Left renal cortex interstitium (tissue), 4 donors: ENCODE data around the gene SLCO3A1. TPM values are rescaled to one million over a fixed set of nuclear protein-coding genes. Genes with fewer than 3 reads are reported as not detected.
"Not testable (repeated sequence)": the region's sequence is repeated elsewhere in the genome, so short reads cannot be mapped to it uniquely, and the experiment has no call there.

Source experiments
- DNase-seq, 4 donors: peaks; one replicate each; pipeline ENCODE4 v3.0.0-alpha.2; 2013; ENCODE audit warnings: low read depth in 4 of 4, low spot score in 2 of 4, missing footprints in 1 of 4
- polyA plus RNA-seq, 4 donors: library from polyadenylated mRNA; unstranded; fragments of 120-200 nt; gene quantifications; one replicate each; pipeline ENCODE4 v1.2.1, GENCODE V29; 2013; ENCODE audit not compliant: insufficient read length in 4 of 4

SLCO3A1 gene
- polyA plus RNA-seq, 4 donors = 7.8 to 14.4 (median 11.9) TPM

- DNase-seq = no peak
These were observed 102.7 kb downstream of the SLCO3A1 start for GRCh38 chr15:91956026-91956723.

GRCh38 chr15:91961357-91961756 is 107.8 kb downstream of the SLCO3A1 start:
- no peak for DNase-seq

GRCh38 chr15:91963747-91964146 is 110.2 kb downstream of the SLCO3A1 start:
- DNase-seq = not testable (repeated sequence)

- no peak for DNase-seq
These were observed 112.1 kb downstream of the SLCO3A1 start for GRCh38 chr15:91965501-91966193.

GRCh38 chr15:91966194-91966552 is 112.7 kb downstream of the SLCO3A1 start:
- no peak for DNase-seq

GRCh38 chr15:91967935-91968606 is 114.6 kb downstream of the SLCO3A1 start:
- no peak for DNase-seq

- DNase-seq = no peak
These were observed 115.1 kb downstream of the SLCO3A1 start for GRCh38 chr15:91968610-91969009.

- DNase-seq = no peak
These were observed 116.6 kb downstream of the SLCO3A1 start for GRCh38 chr15:91970142-91970541.

- no peak for DNase-seq
These were observed 120.0 kb downstream of the SLCO3A1 start for GRCh38 chr15:91973481-91973880.

- no peak for DNase-seq
These were observed 120.8 kb downstream of the SLCO3A1 start for GRCh38 chr15:91974321-91974720.

GRCh38 chr15:91975241-91975978 is 121.9 kb downstream of the SLCO3A1 start:
- no peak for DNase-seq

- DNase-seq = no peak
These were observed 123.5 kb downstream of the SLCO3A1 start for GRCh38 chr15:91976966-91977365.

- no peak for DNase-seq
These were observed 127.2 kb downstream of the SLCO3A1 start for GRCh38 chr15:91980502-91981267.

GRCh38 chr15:91981821-91982800 is 128.6 kb downstream of the SLCO3A1 start:
- no peak for DNase-seq

- peak in 3 of 4 donors; percentile 24 to 36 (median 29) for DNase-seq
These were observed 130.3 kb downstream of the SLCO3A1 start for GRCh38 chr15:91983729-91984340.

GRCh38 chr15:91985297-91985696 is 131.8 kb downstream of the SLCO3A1 start:
- DNase-seq = no peak

GRCh38 chr15:91988071-91988470 is 134.6 kb downstream of the SLCO3A1 start:
- no peak for DNase-seq

GRCh38 chr15:91988655-91989054 is 135.1 kb downstream of the SLCO3A1 start:
- DNase-seq = no peak

- no peak for DNase-seq
These were observed 136.3 kb downstream of the SLCO3A1 start for GRCh38 chr15:91989821-91990220.
